GM18498 (cell line): ENCODE measurements around the gene HACL1.

Source experiments
- ATAC-seq: cut with Tn5 transposase; IDR thresholded peaks from one replicate; pipeline ENCODE4 v1.9.1; 2021; ENCODE audit warnings: mild to moderate bottlenecking, moderate library complexity; ENCODE audit not compliant: unreplicated experiment

HACL1 gene

GRCh38 chr3:15601399-15602145 lies at the start of gene HACL1, which contains the start of gene BTD:
Gene HACL1, minus strand, starts transcription at chr3:15601569. Its CDS starts 106 bp downstream, at chr3:15601463.
Gene BTD, plus strand, starts transcription at chr3:15601745. Its CDS starts 33,695 bp downstream, at chr3:15635440.
- peak; percentile 94 for ATAC-seq

GRCh38 chr3:15649858-15650257 lies 48.5 kb upstream of the HACL1 start:
- ATAC-seq, result no peak

- ATAC-seq, result no peak
These were observed 48.0 kb upstream of the HACL1 start for GRCh38 chr3:15649341-15649740.

GRCh38 chr3:15647611-15648167 lies 46.3 kb upstream of the HACL1 start:
- peak; percentile 94 for ATAC-seq

GRCh38 chr3:15646851-15647511 lies 45.6 kb upstream of the HACL1 start:
- peak; percentile 17 for ATAC-seq

- ATAC-seq, result no peak
These were observed 44.6 kb upstream of the HACL1 start for GRCh38 chr3:15645740-15646501.

- ATAC-seq, result no peak
These were observed 43.9 kb upstream of the HACL1 start for GRCh38 chr3:15645246-15645645.

GRCh38 chr3:15638891-15639262 lies 37.5 kb upstream of the HACL1 start:
- no peak for ATAC-seq

GRCh38 chr3:15638193-15638890 lies 37.0 kb upstream of the HACL1 start:
- ATAC-seq, result no peak

GRCh38 chr3:15637131-15637951 lies 36.0 kb upstream of the HACL1 start:
- ATAC-seq, result no peak

GRCh38 chr3:15636028-15636709 lies 34.8 kb upstream of the HACL1 start:
- peak; percentile 45 for ATAC-seq

- no peak for ATAC-seq
These were observed 33.8 kb upstream of the HACL1 start for GRCh38 chr3:15635121-15635661.

GRCh38 chr3:15634671-15635070 lies 33.3 kb upstream of the HACL1 start:
- ATAC-seq, result no peak

- no peak for ATAC-seq
These were observed 32.6 kb upstream of the HACL1 start for GRCh38 chr3:15633766-15634598.

GRCh38 chr3:15633159-15633558 lies 31.8 kb upstream of the HACL1 start:
- ATAC-seq, result no peak

GRCh38 chr3:15632212-15632580 lies 30.8 kb upstream of the HACL1 start:
- ATAC-seq, result no peak

GRCh38 chr3:15631426-15632211 lies 30.2 kb upstream of the HACL1 start:
- ATAC-seq, result no peak
